GM23338 (cell line): ENCODE data around the gene TMTC2. TPM values are rescaled to one million over a fixed set of nuclear protein-coding genes. Genes with fewer than 3 reads are reported as not detected.

Experiments
- ATAC-seq: fragments of 200-7000 bp; cut with Tn5 transposase; 3 replicates; pipeline ENCODE4 v1.9.1; 2020
- DNase-seq: peaks from one replicate; pipeline ENCODE4 v3.0.0-alpha.2; 2015; ENCODE audit warnings: low spot score
- H2AFZ ChIP-seq: fragments of 200-600 bp; sonication (generic); 2 replicates; pipeline ENCODE4 v1.8.0; 2016; ENCODE audit warnings: antibody characterized with exemption, mild to moderate bottlenecking, moderate library complexity
- H3F3A ChIP-seq: fragments of 200-600 bp; sonication (generic); replicated peaks from 2 replicates; pipeline ENCODE4 v1.8.0; 2017; ENCODE audit warnings: antibody characterized with exemption, mixed run types, low read depth
- H3K27ac ChIP-seq: fragments of 200-600 bp; sonication (generic); 2 replicates; pipeline ENCODE4 v1.6.1; 2016; ENCODE audit warnings: low read depth
- H3K27me3 ChIP-seq: fragments of 200-600 bp; sonication (generic); 2 replicates; pipeline ENCODE4 v1.8.0; 2016; ENCODE audit warnings: mild to moderate bottlenecking, mixed run types, moderate library complexity; ENCODE audit not compliant: insufficient read depth
- H3K36me3 ChIP-seq: fragments of 200-600 bp; sonication (generic); 2 replicates; pipeline ENCODE4 v1.8.0; 2016; ENCODE audit warnings: mild to moderate bottlenecking; ENCODE audit not compliant: insufficient read depth
- H3K4me1 ChIP-seq: fragments of 200-600 bp; sonication (generic); 2 replicates; pipeline ENCODE4 v1.8.0; 2016; ENCODE audit warnings: mild to moderate bottlenecking, moderate library complexity; ENCODE audit not compliant: insufficient read depth
- H3K4me2 ChIP-seq: fragments of 200-600 bp; sonication (generic); 2 replicates; pipeline ENCODE4 v1.7.1; 2017; ENCODE audit warnings: mixed run types
- H3K4me3 ChIP-seq: fragments of 200-600 bp; sonication (generic); 2 replicates; pipeline ENCODE4 v1.6.1; 2016; ENCODE audit warnings: mixed run types
- H3K79me2 ChIP-seq: fragments of 200-600 bp; sonication (generic); replicated peaks from 2 replicates; pipeline ENCODE4 v1.8.0; 2017; ENCODE audit warnings: mild to moderate bottlenecking; ENCODE audit not compliant: insufficient read depth
- H3K9me2 ChIP-seq: fragments of 200-600 bp; sonication (generic); 2 replicates; pipeline ENCODE4 v1.8.0; 2017; ENCODE audit not compliant: insufficient read depth
- H4K20me1 ChIP-seq: fragments of 200-600 bp; sonication (generic); replicated peaks from 2 replicates; pipeline ENCODE4 v1.8.0; 2017; ENCODE audit warnings: mild to moderate bottlenecking; ENCODE audit not compliant: insufficient read depth
- H3K27ac Mint-ChIP-seq: 2 replicates; pipeline ENCODE4 v1.8.0; 2020; ENCODE audit warnings: inconsistent platforms, mild to moderate bottlenecking, moderate library complexity, mixed read lengths
- H3K27me3 Mint-ChIP-seq: 3 replicates; pipeline ENCODE4 v1.8.0; 2022; ENCODE audit warnings: low read depth, mild to moderate bottlenecking, moderate library complexity, mixed read lengths, inconsistent platforms; ENCODE audit not compliant: insufficient read depth, poor library complexity
- H3K36me3 Mint-ChIP-seq: 3 replicates; pipeline ENCODE4 v1.8.0; 2021; ENCODE audit warnings: low read depth, mild to moderate bottlenecking, inconsistent platforms, moderate library complexity, mixed read lengths
- H3K4me1 Mint-ChIP-seq: 3 replicates; pipeline ENCODE4 v1.8.0; 2020; ENCODE audit warnings: mild to moderate bottlenecking, inconsistent platforms, mixed read lengths
- H3K4me3 Mint-ChIP-seq: 3 replicates; pipeline ENCODE4 v1.8.0; 2021; ENCODE audit warnings: moderate library complexity, mild to moderate bottlenecking, inconsistent platforms, mixed read lengths
- H3K9me3 Mint-ChIP-seq: 3 replicates; pipeline ENCODE4 v1.8.0; 2020; ENCODE audit warnings: moderate library complexity, mild to moderate bottlenecking, inconsistent platforms, mixed read lengths
- EZH2 ChIP-seq: fragments of 200-600 bp; sonication (generic); IDR thresholded peaks from one replicate; pipeline ENCODE4 v1.8.0; 2017; ENCODE audit warnings: antibody characterized with exemption, mild to moderate bottlenecking, low read depth; ENCODE audit not compliant: unreplicated experiment
- JUNB ChIP-seq: IDR thresholded peaks from one replicate; pipeline ENCODE4 v1.6.1; 2016; ENCODE audit warnings: antibody characterized with exemption; ENCODE audit not compliant: unreplicated experiment
- ZNF331 ChIP-seq: fragments of 250-450 bp; sonication (Bioruptor Pico); IDR thresholded peaks from 2 replicates; pipeline ENCODE4 v1.5.0; 2020; ENCODE audit warnings: low read depth, mild to moderate bottlenecking, moderate library complexity
- polyA plus RNA-seq: library from polyadenylated mRNA; unstranded; fragments of >200 nt; fragmentation: Nextera tagmentation; extraction: Ambion mirVana; gene quantifications from 2 replicates; pipeline ENCODE4 v1.2.1, GENCODE V29; 2016
- total RNA-seq: library from RNA; depleted of rRNA; stranded (reverse); fragments of >200 nt; shearing (Covaris generic); gene quantifications from 2 replicates; pipeline ENCODE4 v1.2.3, GENCODE V29; 2014
- TF ChIP-seq, protein P1 (sequence below), 2 experiments: fragments of 200-600 bp in 1 of 2; sonication (generic) in 1 of 2; conservative IDR thresholded peaks; 2 replicates each; pipeline versions ENCODE4 v1.5.1 to v1.6.1; 2016 to 2017; ENCODE audit warnings: antibody characterized with exemption in 2 of 2, low read depth in 2 of 2, mild to moderate bottlenecking in 2 of 2, moderate library complexity in 1 of 2
- TF ChIP-seq, protein P2 (sequence below): fragments of 250-450 bp; sonication (Bioruptor Pico); IDR thresholded peaks from 2 replicates; pipeline ENCODE4 v1.5.0; 2020; ENCODE audit warnings: mild to moderate bottlenecking, moderate library complexity

Gene TMTC2
- total and polyA plus RNA-seq, 2 experiments from 2014 or later = 0.57 to 6.5 TPM

DNA sequence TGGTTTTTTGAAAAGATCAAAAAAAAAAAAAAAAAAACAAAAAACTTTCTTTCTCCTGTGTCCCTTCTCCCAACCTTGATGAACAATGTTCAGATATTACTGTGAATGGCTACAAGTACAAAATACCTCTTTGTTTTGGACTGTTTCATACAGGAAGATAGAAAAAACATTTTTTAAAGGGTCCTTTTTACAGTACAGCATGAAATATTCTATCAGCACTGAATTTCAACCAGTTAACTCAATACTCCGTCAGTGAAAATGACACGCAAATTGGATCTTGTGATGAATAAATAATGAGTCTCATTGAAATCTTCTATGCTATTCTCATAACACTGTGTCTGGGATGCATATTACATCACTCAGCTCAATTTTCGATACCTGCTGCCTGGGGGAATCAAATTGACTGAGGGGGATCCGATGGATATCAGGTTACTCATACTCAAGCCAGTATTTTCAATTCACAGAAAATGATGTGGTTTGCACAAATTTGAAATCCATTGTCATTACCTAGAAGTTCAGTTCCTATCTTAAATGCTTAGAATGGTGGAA, 179.6 kb downstream of the TMTC2 start (continued):
- TF ChIP-seq, protein P1, sequence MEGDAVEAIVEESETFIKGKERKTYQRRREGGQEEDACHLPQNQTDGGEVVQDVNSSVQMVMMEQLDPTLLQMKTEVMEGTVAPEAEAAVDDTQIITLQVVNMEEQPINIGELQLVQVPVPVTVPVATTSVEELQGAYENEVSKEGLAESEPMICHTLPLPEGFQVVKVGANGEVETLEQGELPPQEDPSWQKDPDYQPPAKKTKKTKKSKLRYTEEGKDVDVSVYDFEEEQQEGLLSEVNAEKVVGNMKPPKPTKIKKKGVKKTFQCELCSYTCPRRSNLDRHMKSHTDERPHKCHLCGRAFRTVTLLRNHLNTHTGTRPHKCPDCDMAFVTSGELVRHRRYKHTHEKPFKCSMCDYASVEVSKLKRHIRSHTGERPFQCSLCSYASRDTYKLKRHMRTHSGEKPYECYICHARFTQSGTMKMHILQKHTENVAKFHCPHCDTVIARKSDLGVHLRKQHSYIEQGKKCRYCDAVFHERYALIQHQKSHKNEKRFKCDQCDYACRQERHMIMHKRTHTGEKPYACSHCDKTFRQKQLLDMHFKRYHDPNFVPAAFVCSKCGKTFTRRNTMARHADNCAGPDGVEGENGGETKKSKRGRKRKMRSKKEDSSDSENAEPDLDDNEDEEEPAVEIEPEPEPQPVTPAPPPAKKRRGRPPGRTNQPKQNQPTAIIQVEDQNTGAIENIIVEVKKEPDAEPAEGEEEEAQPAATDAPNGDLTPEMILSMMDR (conservative IDR thresholded peaks at IDR 0.05; ENCODE audit: low read depth in 2 of 2) = no peak
- TF ChIP-seq, protein P2, sequence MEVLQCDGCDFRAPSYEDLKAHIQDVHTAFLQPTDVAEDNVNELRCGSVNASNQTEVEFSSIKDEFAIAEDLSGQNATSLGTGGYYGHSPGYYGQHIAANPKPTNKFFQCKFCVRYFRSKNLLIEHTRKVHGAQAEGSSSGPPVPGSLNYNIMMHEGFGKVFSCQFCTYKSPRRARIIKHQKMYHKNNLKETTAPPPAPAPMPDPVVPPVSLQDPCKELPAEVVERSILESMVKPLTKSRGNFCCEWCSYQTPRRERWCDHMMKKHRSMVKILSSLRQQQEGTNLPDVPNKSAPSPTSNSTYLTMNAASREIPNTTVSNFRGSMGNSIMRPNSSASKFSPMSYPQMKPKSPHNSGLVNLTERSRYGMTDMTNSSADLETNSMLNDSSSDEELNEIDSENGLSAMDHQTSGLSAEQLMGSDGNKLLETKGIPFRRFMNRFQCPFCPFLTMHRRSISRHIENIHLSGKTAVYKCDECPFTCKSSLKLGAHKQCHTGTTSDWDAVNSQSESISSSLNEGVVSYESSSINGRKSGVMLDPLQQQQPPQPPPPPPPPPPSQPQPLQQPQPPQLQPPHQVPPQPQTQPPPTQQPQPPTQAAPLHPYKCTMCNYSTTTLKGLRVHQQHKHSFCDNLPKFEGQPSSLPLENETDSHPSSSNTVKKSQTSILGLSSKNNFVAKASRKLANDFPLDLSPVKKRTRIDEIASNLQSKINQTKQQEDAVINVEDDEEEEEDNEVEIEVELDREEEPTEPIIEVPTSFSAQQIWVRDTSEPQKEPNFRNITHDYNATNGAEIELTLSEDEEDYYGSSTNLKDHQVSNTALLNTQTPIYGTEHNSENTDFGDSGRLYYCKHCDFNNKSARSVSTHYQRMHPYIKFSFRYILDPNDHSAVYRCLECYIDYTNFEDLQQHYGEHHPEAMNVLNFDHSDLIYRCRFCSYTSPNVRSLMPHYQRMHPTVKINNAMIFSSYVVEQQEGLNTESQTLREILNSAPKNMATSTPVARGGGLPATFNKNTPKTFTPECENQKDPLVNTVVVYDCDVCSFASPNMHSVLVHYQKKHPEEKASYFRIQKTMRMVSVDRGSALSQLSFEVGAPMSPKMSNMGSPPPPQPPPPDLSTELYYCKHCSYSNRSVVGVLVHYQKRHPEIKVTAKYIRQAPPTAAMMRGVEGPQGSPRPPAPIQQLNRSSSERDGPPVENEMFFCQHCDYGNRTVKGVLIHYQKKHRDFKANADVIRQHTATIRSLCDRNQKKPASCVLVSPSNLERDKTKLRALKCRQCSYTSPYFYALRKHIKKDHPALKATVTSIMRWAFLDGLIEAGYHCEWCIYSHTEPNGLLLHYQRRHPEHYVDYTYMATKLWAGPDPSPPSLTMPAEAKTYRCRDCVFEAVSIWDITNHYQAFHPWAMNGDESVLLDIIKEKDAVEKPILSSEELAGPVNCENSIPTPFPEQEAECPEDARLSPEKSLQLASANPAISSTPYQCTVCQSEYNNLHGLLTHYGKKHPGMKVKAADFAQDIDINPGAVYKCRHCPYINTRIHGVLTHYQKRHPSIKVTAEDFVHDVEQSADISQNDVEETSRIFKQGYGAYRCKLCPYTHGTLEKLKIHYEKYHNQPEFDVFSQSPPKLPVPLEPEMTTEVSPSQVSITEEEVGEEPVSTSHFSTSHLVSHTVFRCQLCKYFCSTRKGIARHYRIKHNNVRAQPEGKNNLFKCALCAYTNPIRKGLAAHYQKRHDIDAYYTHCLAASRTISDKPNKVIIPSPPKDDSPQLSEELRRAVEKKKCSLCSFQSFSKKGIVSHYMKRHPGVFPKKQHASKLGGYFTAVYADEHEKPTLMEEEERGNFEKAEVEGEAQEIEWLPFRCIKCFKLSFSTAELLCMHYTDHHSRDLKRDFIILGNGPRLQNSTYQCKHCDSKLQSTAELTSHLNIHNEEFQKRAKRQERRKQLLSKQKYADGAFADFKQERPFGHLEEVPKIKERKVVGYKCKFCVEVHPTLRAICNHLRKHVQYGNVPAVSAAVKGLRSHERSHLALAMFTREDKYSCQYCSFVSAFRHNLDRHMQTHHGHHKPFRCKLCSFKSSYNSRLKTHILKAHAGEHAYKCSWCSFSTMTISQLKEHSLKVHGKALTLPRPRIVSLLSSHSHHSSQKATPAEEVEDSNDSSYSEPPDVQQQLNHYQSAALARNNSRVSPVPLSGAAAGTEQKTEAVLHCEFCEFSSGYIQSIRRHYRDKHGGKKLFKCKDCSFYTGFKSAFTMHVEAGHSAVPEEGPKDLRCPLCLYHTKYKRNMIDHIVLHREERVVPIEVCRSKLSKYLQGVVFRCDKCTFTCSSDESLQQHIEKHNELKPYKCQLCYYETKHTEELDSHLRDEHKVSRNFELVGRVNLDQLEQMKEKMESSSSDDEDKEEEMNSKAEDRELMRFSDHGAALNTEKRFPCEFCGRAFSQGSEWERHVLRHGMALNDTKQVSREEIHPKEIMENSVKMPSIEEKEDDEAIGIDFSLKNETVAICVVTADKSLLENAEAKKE (CRISPR knock-in tag) = no peak
- TF ChIP-seq EZH2 = no peak

DNA sequence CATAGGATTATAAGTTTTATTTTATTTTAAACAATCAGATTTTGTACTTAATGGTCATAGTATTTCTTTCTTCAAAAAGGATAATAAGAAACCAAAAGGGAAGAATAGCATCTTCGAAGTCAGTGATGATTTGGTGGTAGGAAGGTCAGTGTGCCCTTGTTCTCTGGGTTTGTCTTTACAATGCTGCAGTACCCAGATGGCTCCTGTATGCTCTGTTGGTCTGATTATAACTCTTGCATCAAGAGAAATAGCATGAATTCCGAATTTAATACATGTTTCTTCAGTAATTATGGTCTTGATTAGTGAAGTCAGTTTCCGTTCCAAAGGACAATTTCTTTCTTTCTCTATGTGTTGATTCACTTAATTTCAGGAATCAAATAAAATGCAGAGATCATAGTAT, 180.2 kb downstream of the TMTC2 start:
- H3K4me1 Mint-ChIP-seq = peaks cover 37% of the 10 kb centered on the region
- Histone ChIP-seq H3K79me2 (no peaks in the 10 kb centered on the region), H3K4me3 (no peak overlapping the region), H2AFZ (no peak overlapping the region), H3K4me1 (peaks cover 20% of the 10 kb centered on the region), H4K20me1 (no peaks in the 10 kb centered on the region; the same call in 1 of the 2 replicates), H3K4me2 (no peak overlapping the region), H3K9me2 (no peaks in the 10 kb centered on the region), H3F3A (no peaks in the 10 kb centered on the region), H3K27me3 (no peaks in the 10 kb centered on the region), H3K27ac (no peak overlapping the region), H3K36me3 (no peaks in the 10 kb centered on the region)
- TF ChIP-seq ZNF331 (CRISPR knock-in tag) (no peak), JUNB (no peak)
- no peak overlapping the region for H3K27ac Mint-ChIP-seq
- no peaks in the 10 kb centered on the region for H3K9me3 Mint-ChIP-seq
- no peaks in the 10 kb centered on the region for H3K36me3 Mint-ChIP-seq
- ATAC-seq = no peak
- no peak for DNase-seq
- peaks cover 2% of the 10 kb centered on the region for H3K27me3 Mint-ChIP-seq
- no peak overlapping the region for H3K4me3 Mint-ChIP-seq
